Liver (tissue), 9 donors: ENCODE data around the gene USP6NL. TPM values are rescaled to one million over a fixed set of nuclear protein-coding genes. Genes with fewer than 3 reads are reported as not detected.

Experiments used
- DNase-seq: peaks from one replicate; pipeline ENCODE4 v3.0.0-alpha.2; 2017; ENCODE audit warnings: low spot score
- H3K27ac ChIP-seq, 2 donors: one replicate each; pipeline ENCODE4 v1.7.0; 2013; ENCODE audit warnings: inconsistent platforms in 2 of 2, low read length in 2 of 2, control low read depth in 1 of 2, low read depth in 1 of 2, mild to moderate bottlenecking in 1 of 2
- H3K27me3 ChIP-seq, 4 donors: one replicate each; pipeline versions ENCODE4 v1.6.1 to v1.7.0; 2013; ENCODE audit warnings: low read length in 3 of 4, inconsistent platforms in 1 of 4, mild to moderate bottlenecking in 1 of 4, moderate library complexity in 1 of 4; ENCODE audit not compliant: control insufficient read depth in 4 of 4, insufficient read depth in 4 of 4
- H3K36me3 ChIP-seq, 4 donors: one replicate each; pipeline versions ENCODE4 v1.6.1 to v1.7.0; 2013; ENCODE audit warnings: low read length in 3 of 4, mild to moderate bottlenecking in 3 of 4, low read depth in 1 of 4, moderate library complexity in 1 of 4; ENCODE audit not compliant: control insufficient read depth in 4 of 4, insufficient read depth in 3 of 4
- H3K4me1 ChIP-seq, 4 donors: one replicate each; pipeline versions ENCODE4 v1.6.1 to v1.7.0; 2013; ENCODE audit warnings: low read length in 3 of 4, mild to moderate bottlenecking in 3 of 4, moderate library complexity in 1 of 4; ENCODE audit not compliant: control insufficient read depth in 4 of 4, insufficient read depth in 4 of 4
- H3K4me3 ChIP-seq, 3 donors: one replicate each; pipeline versions ENCODE4 v1.6.1 to v1.7.0; 2013; ENCODE audit warnings: low read length in 3 of 3, control low read depth in 1 of 3, low read depth in 1 of 3, mild to moderate bottlenecking in 1 of 3
- H3K9ac ChIP-seq, 2 donors: one replicate each; pipeline ENCODE4 v1.7.0; 2013; ENCODE audit warnings: low read length in 2 of 2, mild to moderate bottlenecking in 2 of 2, moderate library complexity in 2 of 2, control low read depth in 1 of 2, low read depth in 1 of 2
- H3K9me3 ChIP-seq, 4 donors: one replicate each; pipeline versions ENCODE4 v1.6.1 to v1.7.0; 2013; ENCODE audit warnings: low read length in 3 of 4; ENCODE audit not compliant: control insufficient read depth in 4 of 4
- ATF3 ChIP-seq: IDR thresholded peaks from 2 replicates; pipeline ENCODE4 v1.6.1; 2016; ENCODE audit warnings: antibody characterized with exemption
- CTCF ChIP-seq: fragments of 150-350 bp; IDR thresholded peaks from 2 replicates; pipeline ENCODE4 v1.5.1; 2017; ENCODE audit warnings: improper control_type of control experiment, low read depth, low read length; ENCODE audit not compliant: missing input control
- EGR1 ChIP-seq, 2 donors: IDR thresholded peaks; 2 replicates each; pipeline ENCODE4 v1.6.1; 2016 to 2018; ENCODE audit warnings: antibody characterized with exemption in 2 of 2, low read depth in 2 of 2
- FOXA1 ChIP-seq: IDR thresholded peaks from 2 replicates; pipeline ENCODE4 v1.6.1; 2016; ENCODE audit warnings: antibody characterized with exemption
- FOXA2 ChIP-seq: IDR thresholded peaks from 2 replicates; pipeline ENCODE4 v1.6.1; 2016; ENCODE audit warnings: antibody characterized with exemption
- GABPA ChIP-seq, 2 donors: IDR thresholded peaks in 1 of 2; conservative IDR thresholded peaks in 1 of 2; 2 replicates each; pipeline ENCODE4 v1.6.1; 2016; ENCODE audit warnings: antibody characterized with exemption in 2 of 2, mild to moderate bottlenecking in 1 of 2, moderate library complexity in 1 of 2
- HNF4A ChIP-seq, 2 donors: conservative IDR thresholded peaks; 2 replicates each; pipeline ENCODE4 v1.6.1; 2016; ENCODE audit warnings: antibody characterized with exemption in 2 of 2, mild to moderate bottlenecking in 2 of 2
- HNF4G ChIP-seq: IDR thresholded peaks from 2 replicates; pipeline ENCODE4 v1.6.1; 2016; ENCODE audit warnings: antibody characterized with exemption
- JUND ChIP-seq, 2 donors: IDR thresholded peaks; 2 replicates each; pipeline ENCODE4 v1.6.1; 2016; ENCODE audit warnings: antibody characterized with exemption in 2 of 2
- MAX ChIP-seq: IDR thresholded peaks from 2 replicates; pipeline ENCODE4 v1.6.1; 2016; ENCODE audit warnings: antibody characterized with exemption
- NR2F2 ChIP-seq: IDR thresholded peaks from 2 replicates; pipeline ENCODE4 v1.6.1; 2016; ENCODE audit warnings: antibody characterized with exemption
- RAD21 ChIP-seq, 2 donors: IDR thresholded peaks; 2 replicates each; pipeline ENCODE4 v1.6.1; 2016; ENCODE audit warnings: antibody characterized with exemption in 2 of 2, mild to moderate bottlenecking in 2 of 2
- RXRA ChIP-seq, 2 donors: IDR thresholded peaks; 2 replicates each; pipeline ENCODE4 v1.6.1; 2017 to 2018; ENCODE audit warnings: antibody characterized with exemption in 2 of 2, mild to moderate bottlenecking in 1 of 2
- SP1 ChIP-seq: IDR thresholded peaks from 2 replicates; pipeline ENCODE4 v1.6.1; 2018; ENCODE audit warnings: antibody characterized with exemption, mild to moderate bottlenecking
- TAF1 ChIP-seq: conservative IDR thresholded peaks from 2 replicates; pipeline ENCODE4 v1.6.1; 2016; ENCODE audit warnings: antibody characterized with exemption, mild to moderate bottlenecking
- YY1 ChIP-seq: IDR thresholded peaks from 2 replicates; pipeline ENCODE4 v1.6.1; 2016; ENCODE audit warnings: antibody characterized with exemption, mild to moderate bottlenecking
- ZBTB33 ChIP-seq: IDR thresholded peaks from 2 replicates; pipeline ENCODE4 v1.6.1; 2016; ENCODE audit warnings: antibody characterized with exemption
- WGBS: extraction: QIAGEN DNeasy Blood & Tissue Kit; methylation state at CpG from one replicate; pipeline ENCODE4 v1.1.7; 2013; 5-methylcytosine and 5-hydroxymethylcytosine counted together
- polyA plus RNA-seq, 2 donors: library from polyadenylated mRNA; stranded (reverse) in 1 of 2; unstranded in 1 of 2; fragments of 200-250 nt in 1 of 2; fragments of >200 nt in 1 of 2; fragmentation: Nextera tagmentation in 1 of 2; extraction: Ambion mirVana in 1 of 2; gene quantifications; one replicate each; pipeline versions ENCODE4 v1.2.1 to v1.2.3, GENCODE V29; 2013 to 2015
- total RNA-seq, 2 donors: library from RNA; depleted of rRNA; stranded (reverse); fragments of >200 nt; gene quantifications; one replicate each; pipeline ENCODE4 v1.2.3, GENCODE V29; 2014
- TF ChIP-seq, protein P1 (sequence below): IDR thresholded peaks from 2 replicates; pipeline ENCODE4 v1.6.1; 2016; ENCODE audit warnings: antibody characterized with exemption, mild to moderate bottlenecking
- donor health status: healthy.
- donor health status: healthy.
- donor health status: healthy.
- donor health status: healthy.
- donor health status: healthy.

The USP6NL gene
- total and polyA plus RNA-seq, 4 donors = 3.8 to 15.0 (median 10.2) TPM

DNA sequence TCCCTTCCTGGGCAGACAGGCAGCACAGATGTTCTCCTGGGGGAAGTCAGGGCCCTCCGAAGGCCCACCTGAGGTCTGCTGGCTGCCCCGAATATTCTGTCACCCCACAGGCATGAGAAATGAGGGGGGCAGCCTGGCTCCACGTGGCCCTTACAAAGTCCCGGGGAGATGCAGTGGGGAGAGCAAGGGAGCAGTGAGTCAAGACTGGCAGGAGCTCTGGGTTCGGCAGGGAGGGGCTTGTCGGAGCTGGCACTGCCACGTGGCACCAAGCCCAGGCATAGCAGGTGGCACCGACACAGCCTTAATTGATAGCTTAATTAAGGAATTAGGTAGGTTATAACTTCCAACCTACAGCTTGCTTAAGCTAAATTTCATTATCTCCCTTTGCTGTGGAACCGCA is 163.9 kb downstream of the USP6NL start (continued):
- no peak for TF ChIP-seq EGR1 (IDR thresholded peaks at IDR 0.05; ENCODE audit: low read depth in 2 of 2)
- TF ChIP-seq RAD21 (IDR thresholded peaks at IDR 0.05) = no peak
- no peak for TF ChIP-seq FOXA2
- no peak for TF ChIP-seq JUND (IDR thresholded peaks at IDR 0.05)
- TF ChIP-seq RXRA (IDR thresholded peaks at IDR 0.05) = no peak
- TF ChIP-seq TAF1 = no peak

GRCh38 chr10:11446864-11447263 is 164.6 kb downstream of the USP6NL start:
- 88% methylated on average over 4 of the region's 4 CpGs for WGBS
- no peak overlapping the region for H3K4me3 ChIP-seq
- H3K4me1 ChIP-seq = no peaks in the 10 kb centered on the region
- no peak for DNase-seq
- H3K36me3 ChIP-seq = no peaks in the 10 kb centered on the region
- no peak overlapping the region for H3K27ac ChIP-seq
- no peak overlapping the region for H3K9ac ChIP-seq
- H3K27me3 ChIP-seq = no peaks in the 10 kb centered on the region
- no peaks in the 10 kb centered on the region for H3K9me3 ChIP-seq
- no peak for TF ChIP-seq ZBTB33
- TF ChIP-seq EGR1 (IDR thresholded peaks at IDR 0.05; ENCODE audit: low read depth in 2 of 2) = no peak
- TF ChIP-seq FOXA1 = no peak
- no peak for TF ChIP-seq CTCF

DNA sequence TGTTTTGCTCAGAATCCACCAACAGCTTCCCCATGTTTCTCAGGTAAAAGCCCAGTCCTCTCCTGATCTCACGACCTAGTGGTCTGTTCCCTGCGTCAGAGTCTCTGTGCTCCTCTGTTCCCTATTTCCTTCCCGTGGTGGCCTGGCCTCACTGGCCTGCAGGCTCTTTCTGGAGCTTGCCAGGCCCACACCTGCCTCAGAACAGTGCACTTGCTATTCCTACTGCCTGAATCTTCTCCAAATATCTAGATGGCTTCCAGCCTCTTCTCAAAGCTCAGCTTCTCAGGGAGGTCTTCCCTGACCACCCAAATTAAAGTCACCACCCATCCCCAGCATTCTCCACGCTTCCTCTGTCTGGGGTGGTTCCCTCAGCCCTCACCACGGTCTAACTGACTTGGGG is 165.3 kb downstream of the USP6NL start:
- WGBS = 71% methylated on average over 5 of the region's 5 CpGs
- Histone ChIP-seq H3K9me3 (no peaks in the 10 kb centered on the region), H3K36me3 (no peaks in the 10 kb centered on the region)

More for the DNA sequence above, 165.3 kb downstream of the USP6NL start:
- Histone ChIP-seq H3K27ac (no peak overlapping the region), H3K27me3 (no peaks in the 10 kb centered on the region), H3K4me3 (no peak overlapping the region), H3K9ac (no peak overlapping the region), H3K4me1 (no peaks in the 10 kb centered on the region)
- no peak for DNase-seq
- no peak for TF ChIP-seq RXRA (IDR thresholded peaks at IDR 0.05)
- TF ChIP-seq HNF4G = no peak
- TF ChIP-seq, protein P1, sequence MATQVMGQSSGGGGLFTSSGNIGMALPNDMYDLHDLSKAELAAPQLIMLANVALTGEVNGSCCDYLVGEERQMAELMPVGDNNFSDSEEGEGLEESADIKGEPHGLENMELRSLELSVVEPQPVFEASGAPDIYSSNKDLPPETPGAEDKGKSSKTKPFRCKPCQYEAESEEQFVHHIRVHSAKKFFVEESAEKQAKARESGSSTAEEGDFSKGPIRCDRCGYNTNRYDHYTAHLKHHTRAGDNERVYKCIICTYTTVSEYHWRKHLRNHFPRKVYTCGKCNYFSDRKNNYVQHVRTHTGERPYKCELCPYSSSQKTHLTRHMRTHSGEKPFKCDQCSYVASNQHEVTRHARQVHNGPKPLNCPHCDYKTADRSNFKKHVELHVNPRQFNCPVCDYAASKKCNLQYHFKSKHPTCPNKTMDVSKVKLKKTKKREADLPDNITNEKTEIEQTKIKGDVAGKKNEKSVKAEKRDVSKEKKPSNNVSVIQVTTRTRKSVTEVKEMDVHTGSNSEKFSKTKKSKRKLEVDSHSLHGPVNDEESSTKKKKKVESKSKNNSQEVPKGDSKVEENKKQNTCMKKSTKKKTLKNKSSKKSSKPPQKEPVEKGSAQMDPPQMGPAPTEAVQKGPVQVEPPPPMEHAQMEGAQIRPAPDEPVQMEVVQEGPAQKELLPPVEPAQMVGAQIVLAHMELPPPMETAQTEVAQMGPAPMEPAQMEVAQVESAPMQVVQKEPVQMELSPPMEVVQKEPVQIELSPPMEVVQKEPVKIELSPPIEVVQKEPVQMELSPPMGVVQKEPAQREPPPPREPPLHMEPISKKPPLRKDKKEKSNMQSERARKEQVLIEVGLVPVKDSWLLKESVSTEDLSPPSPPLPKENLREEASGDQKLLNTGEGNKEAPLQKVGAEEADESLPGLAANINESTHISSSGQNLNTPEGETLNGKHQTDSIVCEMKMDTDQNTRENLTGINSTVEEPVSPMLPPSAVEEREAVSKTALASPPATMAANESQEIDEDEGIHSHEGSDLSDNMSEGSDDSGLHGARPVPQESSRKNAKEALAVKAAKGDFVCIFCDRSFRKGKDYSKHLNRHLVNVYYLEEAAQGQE = no peak
- no peak for TF ChIP-seq RAD21 (IDR thresholded peaks at IDR 0.05)
- no peak for TF ChIP-seq ZBTB33
- no peak for TF ChIP-seq GABPA (IDR thresholded peaks at IDR 0.05 in 1 of 2, conservative IDR thresholded peaks at IDR 0.05 in 1 of 2)
- TF ChIP-seq YY1 = no peak
- no peak for TF ChIP-seq SP1
- TF ChIP-seq MAX = no peak
- no peak for TF ChIP-seq TAF1
- no peak for TF ChIP-seq EGR1 (IDR thresholded peaks at IDR 0.05; ENCODE audit: low read depth in 2 of 2)
- no peak for TF ChIP-seq ATF3
- no peak for TF ChIP-seq NR2F2
- TF ChIP-seq HNF4A (conservative IDR thresholded peaks at IDR 0.05) = no peak
- no peak for TF ChIP-seq CTCF
- no peak for TF ChIP-seq FOXA1
- no peak for TF ChIP-seq FOXA2
